ENCODE data around the gene CLCC1. TPM values are rescaled to one million over a fixed set of nuclear protein-coding genes. Genes with fewer than 3 reads are reported as not detected.
A peak's percentile ranks its signal among the peaks of the same experiment; 100 is the strongest.

The CLCC1 gene
- total and polyA plus RNA-seq, 4 donors, result 39.6 to 54.5 (median 48.4) TPM

GRCh38 chr1:108961198-108961597 lies 2.1 kb downstream of the CLCC1 start:
- DNase-seq (ENCODE audit: low read depth in 4 of 6, low spot score in 6 of 6), result no peak
- 93% methylated on average over 3 of the region's 9 CpGs for WGBS (ENCODE audit: insufficient coverage)
- no peak overlapping the region for H3K4me3 ChIP-seq (ENCODE audit: low read depth, low read length)
- no peak overlapping the region for H3K27ac ChIP-seq (ENCODE audit: low read depth, low read length)
- H3K9me3 ChIP-seq (ENCODE audit: control insufficient read depth, insufficient read depth, low read length), result no peaks in the 10 kb centered on the region
- peaks cover 6% of the 10 kb centered on the region for H3K36me3 ChIP-seq (ENCODE audit: control insufficient read depth, insufficient read depth, low read length)
- H3K4me1 ChIP-seq (ENCODE audit: control insufficient read depth, insufficient read depth, low read length), result peaks cover 8% of the 10 kb centered on the region
- H3K27me3 ChIP-seq (ENCODE audit: control insufficient read depth, insufficient read depth, low read length), result no peaks in the 10 kb centered on the region

DNA sequence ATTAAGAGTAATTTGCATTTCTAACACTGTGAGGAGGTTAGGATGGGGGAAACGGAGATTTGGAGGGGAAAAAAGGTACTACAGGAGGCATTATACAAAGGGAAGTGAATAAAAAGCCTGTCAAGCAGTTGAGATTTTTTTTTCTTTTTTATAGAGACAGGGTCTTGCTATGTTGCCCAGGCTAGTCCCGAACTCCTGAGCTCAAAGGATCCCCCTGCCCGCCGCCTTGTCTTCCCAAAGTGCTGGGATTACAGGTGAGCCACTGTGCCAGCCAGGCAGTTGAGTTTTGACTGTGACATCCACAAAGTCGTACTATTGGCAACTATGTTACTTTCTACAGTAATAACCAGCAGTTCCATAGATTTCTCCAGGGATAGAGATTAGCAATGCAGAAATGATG lies 2.6 kb downstream of the CLCC1 start:
- Histone ChIP-seq H3K27ac (ENCODE audit: low read depth, low read length) (no peak overlapping the region), H3K4me3 (ENCODE audit: low read depth, low read length) (no peak overlapping the region), H3K9me3 (ENCODE audit: control insufficient read depth, insufficient read depth, low read length) (no peaks in the 10 kb centered on the region), H3K4me1 (ENCODE audit: control insufficient read depth, insufficient read depth, low read length) (peaks cover 8% of the 10 kb centered on the region), H3K36me3 (ENCODE audit: control insufficient read depth, insufficient read depth, low read length) (peaks cover 6% of the 10 kb centered on the region), H3K27me3 (ENCODE audit: control insufficient read depth, insufficient read depth, low read length) (no peaks in the 10 kb centered on the region)
- no peak for DNase-seq (ENCODE audit: low read depth in 4 of 6, low spot score in 6 of 6)
- WGBS (ENCODE audit: insufficient coverage), result 88% methylated on average over 4 of the region's 5 CpGs

GRCh38 chr1:108957888-108958287 lies 5.4 kb downstream of the CLCC1 start:
- H3K27me3 ChIP-seq (ENCODE audit: control insufficient read depth, insufficient read depth, low read length), result no peaks in the 10 kb centered on the region

DNA sequence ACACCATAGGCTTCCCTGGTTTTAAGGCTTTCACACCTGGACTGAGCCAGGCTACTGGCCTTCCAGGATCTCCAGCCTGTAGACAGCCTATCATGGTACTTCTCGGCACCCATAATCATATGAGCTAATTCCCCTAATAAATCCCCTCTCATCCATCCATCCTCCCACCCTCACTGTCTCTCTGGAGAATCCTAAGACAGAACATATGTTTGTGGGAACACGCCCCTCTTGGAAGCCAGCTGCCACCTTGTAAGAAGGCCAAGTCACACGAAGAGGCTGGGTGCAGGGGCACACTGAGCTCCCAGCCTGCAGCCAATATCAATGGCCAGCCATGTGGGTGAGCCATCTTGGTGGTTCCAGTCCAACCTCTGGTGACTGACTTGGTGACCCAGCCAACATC lies 7.4 kb downstream of the CLCC1 start:
- DNase-seq (ENCODE audit: low read depth in 4 of 6, low spot score in 6 of 6), result no peak
- 64% methylated on average over 3 of the region's 3 CpGs for WGBS (ENCODE audit: insufficient coverage)
- Histone ChIP-seq H3K27me3 (ENCODE audit: control insufficient read depth, insufficient read depth, low read length) (no peaks in the 10 kb centered on the region), H3K4me3 (ENCODE audit: low read depth, low read length) (no peak overlapping the region), H3K36me3 (ENCODE audit: control insufficient read depth, insufficient read depth, low read length) (peaks cover 8% of the 10 kb centered on the region), H3K9me3 (ENCODE audit: control insufficient read depth, insufficient read depth, low read length) (no peaks in the 10 kb centered on the region), H3K27ac (ENCODE audit: low read depth, low read length) (no peak overlapping the region), H3K4me1 (ENCODE audit: control insufficient read depth, insufficient read depth, low read length) (no peaks in the 10 kb centered on the region)

More at GRCh38 chr1:108957888-108958287, 5.4 kb downstream of the CLCC1 start:
- Histone ChIP-seq H3K4me1 (ENCODE audit: control insufficient read depth, insufficient read depth, low read length) (peaks cover 3% of the 10 kb centered on the region), H3K36me3 (ENCODE audit: control insufficient read depth, insufficient read depth, low read length) (peaks cover 6% of the 10 kb centered on the region), H3K4me3 (ENCODE audit: low read depth, low read length) (no peak overlapping the region), H3K9me3 (ENCODE audit: control insufficient read depth, insufficient read depth, low read length) (no peaks in the 10 kb centered on the region), H3K27ac (ENCODE audit: low read depth, low read length) (no peak overlapping the region)
- no peak for DNase-seq (ENCODE audit: low read depth in 4 of 6, low spot score in 6 of 6)
- 92% methylated on average over 4 of the region's 5 CpGs for WGBS (ENCODE audit: insufficient coverage)

GRCh38 chr1:108955111-108955510 lies 8.2 kb downstream of the CLCC1 start:
- WGBS (ENCODE audit: insufficient coverage), result 100% methylated on average over 2 of the region's 3 CpGs
- no peak for DNase-seq (ENCODE audit: low read depth in 4 of 6, low spot score in 6 of 6)
- no peaks in the 10 kb centered on the region for H3K9me3 ChIP-seq (ENCODE audit: control insufficient read depth, insufficient read depth, low read length)
- no peaks in the 10 kb centered on the region for H3K4me1 ChIP-seq (ENCODE audit: control insufficient read depth, insufficient read depth, low read length)
- no peak overlapping the region for H3K4me3 ChIP-seq (ENCODE audit: low read depth, low read length)
- H3K27me3 ChIP-seq (ENCODE audit: control insufficient read depth, insufficient read depth, low read length), result no peaks in the 10 kb centered on the region
- peaks cover 8% of the 10 kb centered on the region for H3K36me3 ChIP-seq (ENCODE audit: control insufficient read depth, insufficient read depth, low read length)
- H3K27ac ChIP-seq (ENCODE audit: low read depth, low read length), result no peak overlapping the region

- DNase-seq (ENCODE audit: low read depth in 4 of 6, low spot score in 6 of 6), result no peak
- H3K36me3 ChIP-seq (ENCODE audit: control insufficient read depth, insufficient read depth, low read length), result peaks cover 2% of the 10 kb centered on the region
- H3K27ac ChIP-seq (ENCODE audit: low read depth, low read length), result no peak overlapping the region
- H3K9me3 ChIP-seq (ENCODE audit: control insufficient read depth, insufficient read depth, low read length), result no peaks in the 10 kb centered on the region
- WGBS (ENCODE audit: insufficient coverage), result 88% methylated on average over 2 of the region's 6 CpGs
- H3K27me3 ChIP-seq (ENCODE audit: control insufficient read depth, insufficient read depth, low read length), result no peaks in the 10 kb centered on the region
- peaks cover 3% of the 10 kb centered on the region for H3K4me1 ChIP-seq (ENCODE audit: control insufficient read depth, insufficient read depth, low read length)
- no peak overlapping the region for H3K4me3 ChIP-seq (ENCODE audit: low read depth, low read length)
Measured at GRCh38 chr1:108953452-108953851, 9.8 kb downstream of the CLCC1 start.

DNA sequence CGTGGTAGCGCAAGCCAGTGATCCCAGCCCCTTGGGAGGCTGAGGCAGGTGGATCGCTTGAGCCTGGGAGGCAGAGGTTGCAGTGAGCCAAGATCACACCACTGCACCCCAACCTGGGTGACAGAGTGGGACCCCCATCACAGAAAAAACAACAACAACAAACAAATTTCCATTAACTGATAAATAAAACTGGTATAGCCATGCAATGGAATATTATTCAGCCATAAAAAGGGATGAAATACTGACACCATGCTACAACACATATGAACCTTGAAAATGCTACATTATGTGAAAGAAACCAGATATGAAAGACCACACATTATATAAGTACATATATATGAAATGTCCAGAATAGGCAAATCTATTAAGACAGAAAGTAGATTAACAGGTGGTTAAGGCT lies 12.0 kb downstream of the CLCC1 start:
- whole genome bisulfite sequencing (ENCODE audit: insufficient coverage), result 96% methylated on average over 3 of the region's 3 CpGs
- H3K9me3 ChIP-seq (ENCODE audit: control insufficient read depth, insufficient read depth, low read length), result no peaks in the 10 kb centered on the region
- no peak overlapping the region for H3K27ac ChIP-seq (ENCODE audit: low read depth, low read length)
- no peak for DNase-seq (ENCODE audit: low read depth in 4 of 6, low spot score in 6 of 6)
- H3K4me3 ChIP-seq (ENCODE audit: low read depth, low read length), result no peak overlapping the region
- no peaks in the 10 kb centered on the region for H3K27me3 ChIP-seq (ENCODE audit: control insufficient read depth, insufficient read depth, low read length)
- H3K36me3 ChIP-seq (ENCODE audit: control insufficient read depth, insufficient read depth, low read length), result peaks cover 10% of the 10 kb centered on the region
- H3K4me1 ChIP-seq (ENCODE audit: control insufficient read depth, insufficient read depth, low read length), result peaks cover 3% of the 10 kb centered on the region

- Histone ChIP-seq H3K9me3 (ENCODE audit: control insufficient read depth, insufficient read depth, low read length) (no peaks in the 10 kb centered on the region), H3K36me3 (ENCODE audit: control insufficient read depth, insufficient read depth, low read length) (peaks cover 10% of the 10 kb centered on the region), H3K4me3 (ENCODE audit: low read depth, low read length) (no peak overlapping the region), H3K27me3 (ENCODE audit: control insufficient read depth, insufficient read depth, low read length) (no peaks in the 10 kb centered on the region), H3K4me1 (ENCODE audit: control insufficient read depth, insufficient read depth, low read length) (peaks cover 3% of the 10 kb centered on the region), H3K27ac (ENCODE audit: low read depth, low read length) (peak overlapping the region; percentile 7)
- DNase-seq (ENCODE audit: low read depth in 4 of 6, low spot score in 6 of 6), result no peak
- no CpG with 5 or more reads among the region's 4 CpGs for WGBS (ENCODE audit: insufficient coverage)
Measured at GRCh38 chr1:108949044-108949443, 14.2 kb downstream of the CLCC1 start.

- DNase-seq (ENCODE audit: low read depth in 4 of 6, low spot score in 6 of 6), result peak in 4 of 6 donors; percentile 18 to 45 (median 38)
- Histone ChIP-seq H3K36me3 (ENCODE audit: control insufficient read depth, insufficient read depth, low read length) (peaks cover 12% of the 10 kb centered on the region), H3K27me3 (ENCODE audit: control insufficient read depth, insufficient read depth, low read length) (no peaks in the 10 kb centered on the region), H3K9me3 (ENCODE audit: control insufficient read depth, insufficient read depth, low read length) (no peaks in the 10 kb centered on the region), H3K4me3 (ENCODE audit: low read depth, low read length) (peak overlapping the region; percentile 29), H3K27ac (ENCODE audit: low read depth, low read length) (peak overlapping the region; percentile 79), H3K4me1 (ENCODE audit: control insufficient read depth, insufficient read depth, low read length) (peaks cover 3% of the 10 kb centered on the region)
- WGBS (ENCODE audit: insufficient coverage), result 6% methylated on average over 2 of the region's 6 CpGs
Measured at GRCh38 chr1:108947871-108948525, 15.3 kb downstream of the CLCC1 start.

- H3K4me3 ChIP-seq (ENCODE audit: low read depth, low read length), result no peak overlapping the region
- no peaks in the 10 kb centered on the region for H3K27me3 ChIP-seq (ENCODE audit: control insufficient read depth, insufficient read depth, low read length)
- H3K4me1 ChIP-seq (ENCODE audit: control insufficient read depth, insufficient read depth, low read length), result no peaks in the 10 kb centered on the region
- no peak overlapping the region for H3K27ac ChIP-seq (ENCODE audit: low read depth, low read length)
- DNase-seq (ENCODE audit: low read depth in 4 of 6, low spot score in 6 of 6), result no peak
- H3K9me3 ChIP-seq (ENCODE audit: control insufficient read depth, insufficient read depth, low read length), result no peaks in the 10 kb centered on the region
- WGBS (ENCODE audit: insufficient coverage), result 100% methylated on average over 1 of the region's 9 CpGs
- peaks cover 41% of the 10 kb centered on the region for H3K36me3 ChIP-seq (ENCODE audit: control insufficient read depth, insufficient read depth, low read length)
Measured at GRCh38 chr1:108936170-108936569, 27.1 kb downstream of the CLCC1 start.

All from spinal cord (tissue), 10 donors.